ENCODE measurements around the gene ETFRF1.

Gene ETFRF1

GRCh38 chr12:25195056-25195971 lies at the start of gene ETFRF1, which contains the start of gene DNAI7:
Gene ETFRF1 (plus strand): TSS chr12:25195237. CDS start chr12:25203957, 8,720 bp downstream.
Gene DNAI7 (minus strand): TSS chr12:25195160. CDS start chr12:25195078, 82 bp downstream.
- DNase-seq = peak; percentile 97 to 98

GRCh38 chr12:25146686-25147085 lies 48.4 kb upstream of the ETFRF1 start:
- no peak for DNase-seq

GRCh38 chr12:25151476-25151875 lies 43.6 kb upstream of the ETFRF1 start:
- DNase-seq = no peak

- no peak for DNase-seq
Observed at GRCh38 chr12:25152055-25152454, 43.0 kb upstream of the ETFRF1 start.

- DNase-seq = peak in 1 of 2 donors; percentile 60
Observed at GRCh38 chr12:25155022-25155576, 39.9 kb upstream of the ETFRF1 start.

- no peak for DNase-seq
Observed at GRCh38 chr12:25156061-25156460, 39.0 kb upstream of the ETFRF1 start.

- DNase-seq = no peak
Observed at GRCh38 chr12:25162866-25163265, 32.2 kb upstream of the ETFRF1 start.

- no peak for DNase-seq
Observed at GRCh38 chr12:25182765-25183164, 12.3 kb upstream of the ETFRF1 start.

- no peak for DNase-seq
Observed at GRCh38 chr12:25184132-25184531, 10.9 kb upstream of the ETFRF1 start.

- DNase-seq = peak in 1 of 2 donors; percentile 43
Observed at GRCh38 chr12:25186038-25186787, 8.8 kb upstream of the ETFRF1 start.

- peak in 1 of 2 donors; percentile 43 for DNase-seq
Observed at GRCh38 chr12:25186788-25187402, 8.1 kb upstream of the ETFRF1 start.

- no peak for DNase-seq
Observed at GRCh38 chr12:25187781-25188180, 7.3 kb upstream of the ETFRF1 start.

GRCh38 chr12:25189656-25190055 lies 5.4 kb upstream of the ETFRF1 start:
- no peak for DNase-seq

- DNase-seq = no peak
Observed at GRCh38 chr12:25190793-25191192, 4.2 kb upstream of the ETFRF1 start.

GRCh38 chr12:25194214-25194613 lies 823 bp upstream of the ETFRF1 start:
- DNase-seq = no peak

- no peak for DNase-seq
Observed at GRCh38 chr12:25194722-25195055, 348 bp upstream of the ETFRF1 start.

GRCh38 chr12:25197608-25198007 lies 2.6 kb downstream of the ETFRF1 start:
- DNase-seq = no peak

- DNase-seq = no peak
Observed at GRCh38 chr12:25200703-25201102, 5.7 kb downstream of the ETFRF1 start.

- no peak for DNase-seq
Observed at GRCh38 chr12:25202137-25202536, 7.1 kb downstream of the ETFRF1 start.

- DNase-seq = no peak
Observed at GRCh38 chr12:25207411-25207810, 12.4 kb downstream of the ETFRF1 start.

- no peak for DNase-seq
Observed at GRCh38 chr12:25207846-25208245, 12.8 kb downstream of the ETFRF1 start.

- no peak for DNase-seq
Observed at GRCh38 chr12:25208554-25208953, 13.5 kb downstream of the ETFRF1 start.

- no peak for DNase-seq
Observed at GRCh38 chr12:25213338-25213737, 18.3 kb downstream of the ETFRF1 start.
